ENCODE data around the gene EFNB3. TPM values are rescaled to one million over a fixed set of nuclear protein-coding genes. Genes with fewer than 3 reads are reported as not detected.

The EFNB3 gene
- total and polyA plus RNA-seq, 7 donors = 0.28 to 1.0 (median 0.54) TPM; not detected in 2

DNA sequence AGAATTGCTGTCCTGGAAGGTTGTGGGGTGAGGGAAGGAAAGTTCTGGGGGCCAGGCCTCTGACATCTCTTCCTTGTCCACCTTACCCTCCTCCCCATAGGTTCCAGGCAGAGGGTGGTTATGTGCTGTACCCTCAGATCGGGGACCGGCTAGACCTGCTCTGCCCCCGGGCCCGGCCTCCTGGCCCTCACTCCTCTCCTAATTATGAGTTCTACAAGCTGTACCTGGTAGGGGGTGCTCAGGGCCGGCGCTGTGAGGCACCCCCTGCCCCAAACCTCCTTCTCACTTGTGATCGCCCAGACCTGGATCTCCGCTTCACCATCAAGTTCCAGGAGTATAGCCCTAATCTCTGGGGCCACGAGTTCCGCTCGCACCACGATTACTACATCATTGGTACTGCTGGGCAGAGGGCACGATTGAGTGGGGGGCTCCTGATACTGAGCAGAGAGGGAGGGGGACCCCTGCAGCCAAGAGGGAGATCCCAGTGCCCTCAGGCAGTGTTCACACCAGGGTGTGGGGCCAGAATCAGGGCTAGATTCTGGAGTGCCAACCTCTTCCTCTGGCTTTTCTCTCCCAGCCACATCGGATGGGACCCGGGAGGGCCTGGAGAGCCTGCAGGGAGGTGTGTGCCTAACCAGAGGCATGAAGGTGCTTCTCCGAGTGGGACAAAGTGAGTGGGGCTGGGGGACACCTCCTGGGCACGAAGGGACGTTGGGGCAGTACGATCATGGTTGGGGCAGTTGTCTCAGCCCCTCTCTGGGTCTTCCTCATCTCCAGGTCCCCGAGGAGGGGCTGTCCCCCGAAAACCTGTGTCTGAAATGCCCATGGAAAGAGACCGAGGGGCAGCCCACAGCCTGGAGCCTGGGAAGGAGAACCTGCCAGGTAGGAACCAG is 3.1 kb downstream of the EFNB3 start:
- 78 to 86% methylated on average over 22 of the region's 22 CpGs for WGBS, 2 donors
- Histone ChIP-seq H3K4me3 (no peak overlapping the region), H3K27ac (no peak overlapping the region), H3K4me1 (peaks cover 0 to 24% (median 17%) of the 10 kb centered on the region in 4 donors), H3K36me3 (no peaks in the 10 kb centered on the region), H3K27me3 (peaks cover 37 to 99% (median 85%) of the 10 kb centered on the region in 3 donors), H3K9me3 (no peaks in the 10 kb centered on the region)
- intact Hi-C loops (cut with DNase I) = no loop called here
- TF ChIP-seq, protein P1, sequence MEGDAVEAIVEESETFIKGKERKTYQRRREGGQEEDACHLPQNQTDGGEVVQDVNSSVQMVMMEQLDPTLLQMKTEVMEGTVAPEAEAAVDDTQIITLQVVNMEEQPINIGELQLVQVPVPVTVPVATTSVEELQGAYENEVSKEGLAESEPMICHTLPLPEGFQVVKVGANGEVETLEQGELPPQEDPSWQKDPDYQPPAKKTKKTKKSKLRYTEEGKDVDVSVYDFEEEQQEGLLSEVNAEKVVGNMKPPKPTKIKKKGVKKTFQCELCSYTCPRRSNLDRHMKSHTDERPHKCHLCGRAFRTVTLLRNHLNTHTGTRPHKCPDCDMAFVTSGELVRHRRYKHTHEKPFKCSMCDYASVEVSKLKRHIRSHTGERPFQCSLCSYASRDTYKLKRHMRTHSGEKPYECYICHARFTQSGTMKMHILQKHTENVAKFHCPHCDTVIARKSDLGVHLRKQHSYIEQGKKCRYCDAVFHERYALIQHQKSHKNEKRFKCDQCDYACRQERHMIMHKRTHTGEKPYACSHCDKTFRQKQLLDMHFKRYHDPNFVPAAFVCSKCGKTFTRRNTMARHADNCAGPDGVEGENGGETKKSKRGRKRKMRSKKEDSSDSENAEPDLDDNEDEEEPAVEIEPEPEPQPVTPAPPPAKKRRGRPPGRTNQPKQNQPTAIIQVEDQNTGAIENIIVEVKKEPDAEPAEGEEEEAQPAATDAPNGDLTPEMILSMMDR (IDR thresholded peaks at IDR 0.05) = no peak
- TF ChIP-seq POLR2A (IDR thresholded peaks at IDR 0.05) = no peak
- TF ChIP-seq EP300 (IDR thresholded peaks at IDR 0.05) = no peak
- TF ChIP-seq POLR2AphosphoS5 (IDR thresholded peaks at IDR 0.05) = no peak
- no peak for DNase-seq

- peaks cover 30 to 98% (median 84%) of the 10 kb centered on the region in 3 donors for H3K27me3 ChIP-seq
- H3K4me3 ChIP-seq = no peak overlapping the region
- no peak for DNase-seq
- no peak overlapping the region for H3K27ac ChIP-seq
- intact Hi-C loops (cut with DNase I) = no loop called here
- TF ChIP-seq POLR2A (IDR thresholded peaks at IDR 0.05) (no peak), EP300 (IDR thresholded peaks at IDR 0.05) (no peak), POLR2AphosphoS5 (IDR thresholded peaks at IDR 0.05) (no peak)
- TF ChIP-seq, protein P1 (IDR thresholded peaks at IDR 0.05) = no peak
- WGBS, 2 donors = 68 to 86% methylated on average over 11 of the region's 11 CpGs
- H3K36me3 ChIP-seq = no peaks in the 10 kb centered on the region
- H3K9me3 ChIP-seq = no peaks in the 10 kb centered on the region
- peaks cover 0 to 20% (median 15%) of the 10 kb centered on the region in 4 donors for H3K4me1 ChIP-seq
Measured at GRCh38 chr17:7709031-7709430, 4.0 kb downstream of the EFNB3 start.

- Histone ChIP-seq H3K4me1 (peaks cover 0 to 8% (median 4%) of the 10 kb centered on the region in 4 donors), H3K36me3 (no peaks in the 10 kb centered on the region), H3K4me3 (no peak overlapping the region), H3K9me3 (no peaks in the 10 kb centered on the region), H3K27me3 (peaks cover 18 to 97% (median 83%) of the 10 kb centered on the region in 3 donors), H3K27ac (no peak overlapping the region)
- WGBS, 2 donors = 84 to 86% methylated on average over 7 of the region's 7 CpGs
- no peak for TF ChIP-seq POLR2A (IDR thresholded peaks at IDR 0.05)
- TF ChIP-seq POLR2AphosphoS5 (IDR thresholded peaks at IDR 0.05) = no peak
- TF ChIP-seq, protein P1 (IDR thresholded peaks at IDR 0.05) = no peak
- no peak for TF ChIP-seq EP300 (IDR thresholded peaks at IDR 0.05)
- intact Hi-C loops (cut with DNase I) = no loop called here
- no peak for DNase-seq
Measured at GRCh38 chr17:7710301-7710700, 5.3 kb downstream of the EFNB3 start.

GRCh38 chr17:7711051-7711755 is 6.2 kb downstream of the EFNB3 start:
- no peaks in the 10 kb centered on the region for H3K9me3 ChIP-seq
- H3K4me3 ChIP-seq = no peak overlapping the region
- no peak overlapping the region for H3K27ac ChIP-seq
- DNase-seq = no peak
- TF ChIP-seq POLR2AphosphoS5 (IDR thresholded peaks at IDR 0.05) (no peak), POLR2A (IDR thresholded peaks at IDR 0.05) (no peak), EP300 (IDR thresholded peaks at IDR 0.05) (no peak)
- TF ChIP-seq, protein P1 (IDR thresholded peaks at IDR 0.05) = no peak
- peaks cover 0 to 4% (median 2%) of the 10 kb centered on the region in 4 donors for H3K4me1 ChIP-seq
- intact Hi-C loops (cut with DNase I) = no loop called here
- H3K27me3 ChIP-seq = peaks cover 10 to 97% (median 77%) of the 10 kb centered on the region in 3 donors
- 74 to 78% methylated on average over 7 of the region's 7 CpGs for WGBS, 2 donors
- H3K36me3 ChIP-seq = no peaks in the 10 kb centered on the region

All from sigmoid colon (tissue), 7 donors.